HG03066 (cell line): Measurements from ENCODE around the gene CDC25C.
"Not testable (repeated sequence)": the region's sequence is repeated elsewhere in the genome, so short reads cannot be mapped to it uniquely, and the experiment has no call there.

Experiments used
- ATAC-seq: cut with Tn5 transposase; IDR thresholded peaks from one replicate; pipeline ENCODE4 v1.9.1; 2021; ENCODE audit warnings: low read depth; ENCODE audit not compliant: unreplicated experiment

The CDC25C gene

DNA sequence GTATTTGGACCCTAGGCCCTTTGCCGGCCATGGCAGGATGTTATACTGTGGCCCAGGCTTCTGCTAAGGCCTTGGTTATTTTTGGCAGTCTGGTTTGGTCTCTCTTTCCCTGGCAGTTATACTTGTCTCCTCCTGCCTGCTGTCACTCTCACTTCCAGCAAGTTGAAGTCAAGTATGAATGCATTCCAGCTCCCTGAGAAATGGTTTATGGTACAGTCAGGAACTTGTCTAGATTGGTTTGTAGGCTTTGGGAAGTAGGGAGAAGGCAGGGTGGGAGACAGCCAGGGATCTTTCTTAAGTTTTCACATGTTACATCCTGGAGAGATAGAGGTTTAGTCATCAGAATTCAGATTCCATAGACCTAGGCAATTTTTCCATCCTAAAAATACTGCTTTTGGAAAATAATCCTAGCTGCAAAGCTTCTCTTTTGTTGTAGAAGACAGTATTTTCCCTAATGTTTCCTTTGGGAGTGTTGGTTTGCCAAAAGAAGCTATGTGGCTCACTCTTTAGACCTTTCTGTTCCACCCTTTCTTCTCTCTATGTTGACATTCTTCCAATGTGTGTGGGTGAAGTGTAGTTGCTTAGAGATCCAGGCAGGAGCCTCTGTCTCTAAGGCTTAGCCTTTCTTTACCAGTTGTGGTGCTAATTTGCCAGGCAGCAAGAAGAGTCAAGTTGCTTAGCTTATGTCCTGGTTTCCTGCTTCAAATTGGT lies 18.4 kb upstream of the CDC25C start:
- no peak for ATAC-seq

DNA sequence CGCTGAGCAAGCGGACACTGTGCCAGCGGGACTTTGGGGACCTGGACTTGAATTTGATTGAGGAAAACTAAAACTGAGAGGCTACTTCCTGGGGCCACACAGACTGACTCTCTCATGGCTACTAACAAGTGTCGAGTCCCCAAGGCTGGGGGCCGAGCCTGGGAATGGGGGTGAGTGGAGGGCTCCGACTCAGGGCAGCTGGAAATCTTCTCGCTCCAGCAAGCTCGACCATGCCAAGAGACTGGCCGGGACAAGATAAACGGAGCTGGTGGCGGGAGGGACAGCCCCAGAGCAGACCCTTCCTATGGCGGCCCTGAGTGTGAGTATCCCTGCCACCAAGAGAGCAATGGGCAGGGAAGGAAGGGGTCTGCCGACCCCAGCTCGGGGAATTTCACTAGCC lies 15.3 kb upstream of the CDC25C start:
- ATAC-seq = no peak

DNA sequence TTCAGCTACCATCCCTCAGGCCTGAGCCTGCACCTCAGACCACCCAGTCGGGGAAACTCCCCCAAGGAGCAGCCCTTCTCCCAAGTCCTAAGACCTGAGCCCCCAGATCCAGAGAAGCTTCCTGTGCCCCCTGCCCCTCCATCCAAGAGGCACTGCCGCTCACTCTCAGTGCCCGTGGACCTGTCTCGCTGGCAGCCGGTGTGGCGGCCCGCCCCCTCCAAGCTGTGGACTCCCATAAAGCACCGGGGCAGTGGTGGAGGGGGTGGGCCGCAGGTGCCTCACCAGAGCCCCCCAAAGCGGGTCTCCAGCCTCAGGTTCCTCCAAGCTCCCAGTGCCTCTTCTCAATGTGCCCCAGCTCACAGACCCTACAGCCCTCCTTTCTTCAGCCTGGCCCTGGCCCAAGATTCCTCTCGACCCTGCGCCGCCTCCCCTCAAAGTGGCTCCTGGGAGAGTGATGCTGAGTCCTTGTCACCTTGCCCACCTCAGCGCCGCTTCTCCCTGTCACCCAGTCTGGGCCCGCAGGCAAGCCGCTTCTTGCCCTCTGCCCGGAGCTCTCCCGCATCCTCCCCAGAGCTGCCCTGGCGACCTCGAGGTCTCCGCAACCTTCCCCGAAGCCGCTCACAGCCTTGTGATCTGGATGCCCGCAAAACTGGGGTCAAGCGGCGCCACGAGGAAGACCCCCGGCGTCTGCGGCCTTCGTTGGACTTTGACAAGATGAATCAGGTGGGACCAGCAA lies 13.5 kb upstream of the CDC25C start:
- ATAC-seq = no peak

DNA sequence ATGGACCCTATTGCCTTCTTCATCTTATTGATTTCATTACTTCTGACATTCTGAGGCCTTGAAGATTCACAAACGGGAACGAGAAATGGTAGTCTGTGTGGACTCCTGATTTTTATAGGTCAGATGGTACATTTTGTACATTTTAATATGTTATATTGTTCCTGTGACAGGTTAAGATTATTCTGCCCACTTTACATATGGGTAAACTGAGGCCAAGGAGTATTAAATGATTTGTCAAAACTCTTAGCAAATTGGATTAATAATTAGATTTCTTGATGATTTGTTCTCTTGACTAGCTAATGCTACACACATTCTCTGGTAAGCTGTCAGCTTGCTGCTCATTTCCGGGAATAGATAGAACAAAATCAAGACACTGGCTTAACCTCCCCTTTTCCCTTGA lies 8.4 kb upstream of the CDC25C start:
- no peak for ATAC-seq

DNA sequence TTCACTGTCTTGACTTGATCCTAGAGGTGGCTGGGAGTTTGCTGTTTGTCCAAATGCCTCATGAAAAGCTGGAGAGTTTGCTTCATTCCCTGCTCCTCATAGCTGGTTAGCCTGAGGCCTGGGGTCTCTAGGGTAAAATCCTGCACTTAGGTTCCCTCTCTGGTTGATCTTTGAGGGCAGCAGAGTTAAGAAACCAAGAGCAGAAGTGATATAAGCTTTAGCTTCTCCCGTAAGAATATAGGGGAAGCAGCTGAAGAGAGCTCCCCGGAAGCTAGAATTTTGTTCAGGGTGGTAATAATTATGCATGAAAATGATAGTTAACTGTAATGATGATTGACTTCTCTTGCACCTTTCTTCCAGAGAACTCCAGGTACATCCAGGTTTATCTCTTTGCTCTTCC lies 7.9 kb upstream of the CDC25C start:
- ATAC-seq = no peak

DNA sequence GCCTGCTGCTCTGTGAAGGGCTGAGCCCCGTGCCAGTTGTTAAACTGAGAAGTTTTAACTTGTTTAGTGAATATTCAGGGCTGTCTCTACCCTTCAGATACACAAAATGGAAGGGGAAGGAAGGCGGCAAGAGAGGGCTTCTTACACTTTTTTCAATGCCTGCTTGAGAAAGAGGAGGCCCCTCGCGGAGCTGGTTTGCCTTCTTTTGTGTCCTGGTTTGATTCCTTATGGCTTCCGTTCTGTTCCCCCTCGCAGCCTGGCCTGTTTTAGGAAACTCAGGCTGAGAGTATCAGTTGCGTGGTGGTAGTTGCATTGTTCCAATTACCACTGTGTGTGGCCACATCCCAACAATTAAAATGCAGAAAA lies 7.5 kb upstream of the CDC25C start:
- no peak for ATAC-seq

DNA sequence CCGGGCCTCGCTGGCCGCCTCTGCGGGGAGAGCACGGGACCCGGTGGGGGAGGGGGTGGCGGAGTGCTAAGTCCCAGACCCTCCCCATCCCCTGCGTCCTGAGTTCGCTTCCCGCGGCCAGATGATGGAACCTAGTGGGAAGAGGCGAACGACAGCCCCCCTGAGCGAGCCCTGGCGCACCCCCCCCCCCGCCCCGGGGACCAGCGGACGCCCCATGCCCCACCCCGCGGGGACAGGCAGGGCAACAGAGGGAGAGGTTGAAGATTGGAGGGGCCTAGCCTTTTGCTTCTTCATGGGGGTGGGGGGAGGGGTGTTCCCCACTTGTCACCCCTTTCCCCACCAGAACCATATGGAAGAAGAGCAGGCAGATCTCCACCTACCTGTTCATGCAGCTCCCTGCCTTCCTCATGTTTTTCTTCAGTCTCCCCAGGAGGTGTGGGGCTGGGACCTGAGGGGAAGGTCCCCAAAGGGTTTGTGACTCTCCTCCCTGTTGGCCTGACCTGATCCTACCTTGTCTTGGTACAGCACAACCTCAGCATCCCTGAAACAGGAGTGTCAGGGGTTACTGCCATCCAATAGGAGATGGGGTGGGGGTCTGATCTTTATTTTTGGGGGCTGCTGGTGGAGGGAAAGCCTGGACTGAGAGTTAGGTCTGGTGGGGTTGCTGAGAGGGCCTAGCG lies 6.9 kb upstream of the CDC25C start:
- ATAC-seq = no peak

DNA sequence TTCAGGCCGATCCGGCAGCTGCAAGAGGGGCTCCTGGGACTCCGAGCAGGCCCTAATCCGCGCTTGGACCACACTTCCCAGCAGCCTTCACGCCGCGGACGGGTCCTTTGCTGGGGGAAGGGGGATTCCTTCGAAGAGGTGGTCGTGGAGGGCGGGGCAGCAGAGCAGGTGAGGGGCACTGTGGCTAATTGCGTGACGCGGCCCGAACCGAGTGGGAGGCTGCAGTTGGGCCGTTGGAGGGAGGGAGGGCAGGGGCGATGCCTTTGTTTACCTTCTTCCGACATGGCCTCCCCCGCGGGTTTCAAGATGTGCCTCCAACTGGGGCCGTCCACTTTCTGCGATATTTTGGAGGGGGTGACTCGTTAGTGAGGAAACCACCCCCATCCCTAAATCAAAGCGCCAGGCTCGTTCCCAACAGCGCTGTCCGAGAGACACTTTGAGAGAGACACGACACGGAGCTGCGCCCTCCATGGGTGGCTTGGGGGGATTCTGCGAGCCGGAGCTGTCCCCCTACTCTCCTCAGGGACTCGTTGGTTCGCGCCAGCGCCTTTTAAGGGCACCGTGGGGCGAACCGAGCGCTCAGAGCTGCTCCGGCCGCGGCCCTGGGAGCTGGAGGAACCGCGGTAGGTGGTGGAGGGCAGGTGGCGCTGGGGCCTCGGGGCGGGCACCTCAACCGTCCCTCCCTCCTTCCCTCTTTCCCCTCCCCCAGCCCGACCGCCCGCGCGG lies 6.2 kb upstream of the CDC25C start, which contains the start of gene FAM53C:
FAM53C (plus strand) TSS at position 582 of the 726 bp plus-strand sequence. CDS start 3,070 bp downstream, outside the sequence.
- peak; percentile 82 for ATAC-seq

DNA sequence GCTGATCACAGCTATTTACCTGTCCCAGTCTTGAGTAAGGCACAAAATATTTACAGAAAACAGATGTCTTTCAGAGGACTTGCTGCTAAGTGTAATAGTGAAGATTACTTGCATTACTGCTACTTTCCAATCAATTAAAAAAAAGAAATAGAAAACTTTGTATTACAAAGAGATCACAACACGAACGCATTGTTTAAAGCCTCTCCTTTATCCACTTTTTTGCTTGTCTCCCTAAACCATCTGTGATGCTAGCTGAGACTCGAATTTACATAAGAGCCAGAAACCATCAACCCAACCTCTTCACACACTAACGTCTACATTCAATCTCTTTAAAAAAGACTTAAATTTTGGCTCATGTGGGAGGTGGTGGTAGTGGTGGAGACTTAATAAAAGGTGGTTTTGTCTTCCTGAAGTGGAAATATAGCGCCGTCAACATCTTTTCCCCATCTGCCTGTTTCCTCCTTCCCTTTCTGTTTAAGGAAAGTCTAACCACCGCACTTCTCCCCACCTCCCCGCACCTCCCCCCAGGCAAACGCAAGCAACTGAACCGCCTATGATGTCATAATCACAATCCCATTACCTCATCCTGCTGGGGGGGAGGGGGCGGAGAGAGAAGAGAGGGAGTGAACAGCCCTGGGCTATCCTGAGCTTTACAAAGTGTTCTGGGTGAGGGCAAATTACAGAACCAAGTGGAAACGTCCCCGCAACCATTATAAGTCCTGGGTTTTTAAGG lies 5.5 kb upstream of the CDC25C start:
- ATAC-seq = peak; percentile 9

DNA sequence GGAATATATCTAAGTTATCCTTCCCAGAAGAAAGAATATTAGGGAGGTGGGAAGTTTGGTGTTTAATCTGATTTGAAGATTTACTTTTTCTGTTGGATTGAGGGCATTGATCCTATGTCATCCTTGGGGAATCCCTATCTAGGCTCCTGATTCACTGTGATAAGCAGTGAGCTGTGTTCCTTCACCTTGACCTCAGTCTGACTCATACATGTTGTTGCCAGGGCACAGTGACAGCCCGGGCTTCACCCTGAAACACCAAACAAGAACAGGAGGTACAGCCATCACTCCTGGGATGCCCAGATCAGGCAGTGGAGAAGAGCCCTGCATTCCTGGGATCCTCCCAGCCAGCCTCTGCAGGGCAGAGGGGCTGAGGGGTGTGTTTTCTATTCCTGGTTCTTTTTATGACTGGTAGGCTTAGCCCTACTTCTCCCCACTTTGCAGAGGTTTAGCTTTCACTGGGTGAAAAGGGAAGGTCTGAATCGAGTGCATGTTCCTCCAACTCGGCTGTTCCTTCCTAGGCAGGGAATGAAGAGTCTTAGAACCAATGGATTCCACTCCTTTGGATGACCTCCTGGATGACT lies 3.4 kb upstream of the CDC25C start:
- no peak for ATAC-seq

DNA sequence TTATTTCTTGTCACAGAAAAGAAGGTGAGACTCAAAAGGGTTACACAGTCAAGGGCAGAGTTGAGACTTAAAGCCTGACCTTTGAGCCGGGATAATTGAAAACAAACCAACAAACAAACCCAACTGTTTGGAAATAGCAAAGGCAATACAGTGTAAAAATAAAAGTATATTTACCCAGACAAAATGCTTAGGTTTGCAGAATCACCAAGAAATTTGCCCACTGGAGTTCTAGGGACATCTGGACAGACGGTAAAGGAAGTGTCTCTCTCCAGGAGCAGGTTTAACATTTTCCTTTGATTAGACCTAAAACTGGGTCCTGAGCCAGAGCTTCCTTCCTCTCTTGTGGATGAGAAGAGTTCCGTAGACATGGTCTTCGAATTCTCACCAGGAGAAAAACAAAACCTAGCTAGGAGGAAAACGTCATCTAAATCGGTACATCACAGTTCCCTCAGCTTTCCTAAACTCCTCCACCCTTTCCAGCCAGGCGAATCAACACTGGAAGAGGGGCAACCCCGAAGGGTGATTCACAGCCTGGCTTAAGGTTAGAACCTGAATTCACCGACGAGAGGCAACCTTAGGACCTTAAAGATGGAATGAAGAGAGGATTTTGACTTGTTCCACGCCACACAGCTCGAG lies 673 bp downstream of the CDC25C start:
- ATAC-seq = no peak

DNA sequence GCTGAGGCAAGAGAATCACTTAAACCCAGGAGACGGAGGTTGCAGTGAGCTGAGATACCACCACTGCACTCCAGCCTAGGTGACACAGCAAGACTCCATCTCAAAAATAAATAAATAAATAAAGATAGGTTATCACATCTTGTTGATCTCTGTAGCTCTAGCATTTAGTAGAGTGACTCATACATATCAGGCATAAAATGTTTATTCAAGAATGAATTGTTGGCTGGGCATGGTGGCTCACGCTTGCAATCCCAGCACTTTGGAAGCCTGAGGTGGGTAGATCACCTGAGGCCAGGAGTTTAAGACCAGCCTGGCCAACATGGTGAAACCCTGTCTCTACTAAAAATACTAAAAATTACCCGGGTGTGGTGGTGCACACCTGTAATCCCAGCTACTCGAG lies 13.4 kb downstream of the CDC25C start:
- ATAC-seq = not testable (repeated sequence)

DNA sequence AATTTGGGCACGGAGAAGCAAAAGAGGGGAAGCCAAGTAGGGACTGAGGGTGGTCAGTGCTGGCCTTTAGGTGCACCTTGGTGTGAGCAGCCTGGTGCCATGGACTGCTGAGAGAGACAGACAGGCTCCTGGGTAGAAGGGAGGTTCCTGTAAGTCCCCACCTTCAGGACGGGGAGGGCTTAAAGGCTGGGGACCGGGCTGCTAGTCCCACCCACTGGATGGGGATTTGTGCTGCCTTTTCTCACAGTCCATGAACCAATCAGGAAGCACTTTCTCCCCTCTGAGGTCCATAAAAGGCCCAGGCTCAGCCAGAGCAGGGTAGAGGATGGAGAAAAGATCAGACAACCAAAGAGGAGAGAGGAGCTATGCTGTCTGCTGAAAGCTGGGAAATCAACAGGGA lies 15.2 kb downstream of the CDC25C start:
- ATAC-seq = no peak

DNA sequence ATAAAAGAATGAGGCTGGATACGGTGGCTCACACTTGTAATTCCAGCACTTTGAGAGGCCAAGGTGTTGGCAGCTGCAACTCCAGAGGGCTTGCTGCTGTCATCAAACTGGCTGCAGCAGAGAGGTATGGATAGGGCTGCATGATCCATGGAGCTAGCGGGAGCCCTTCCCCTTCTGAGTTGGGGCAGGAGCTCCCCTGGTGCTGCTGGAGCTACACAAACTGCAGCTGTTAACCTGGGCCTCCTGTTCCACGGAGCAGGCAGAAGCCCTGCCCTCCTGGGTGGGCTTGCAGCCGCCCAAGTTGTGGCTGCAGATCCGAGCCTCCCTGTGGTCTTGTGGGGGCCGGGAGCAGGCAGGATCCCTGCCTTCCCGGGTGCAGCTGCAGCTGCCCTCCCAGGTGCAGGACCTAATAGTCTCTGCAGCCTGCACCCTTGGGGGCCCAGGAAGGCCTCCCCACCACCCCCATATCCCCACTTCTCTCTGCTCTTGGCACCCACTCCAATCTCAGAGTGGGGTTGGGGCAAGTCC lies 15.8 kb downstream of the CDC25C start:
- ATAC-seq = no peak

DNA sequence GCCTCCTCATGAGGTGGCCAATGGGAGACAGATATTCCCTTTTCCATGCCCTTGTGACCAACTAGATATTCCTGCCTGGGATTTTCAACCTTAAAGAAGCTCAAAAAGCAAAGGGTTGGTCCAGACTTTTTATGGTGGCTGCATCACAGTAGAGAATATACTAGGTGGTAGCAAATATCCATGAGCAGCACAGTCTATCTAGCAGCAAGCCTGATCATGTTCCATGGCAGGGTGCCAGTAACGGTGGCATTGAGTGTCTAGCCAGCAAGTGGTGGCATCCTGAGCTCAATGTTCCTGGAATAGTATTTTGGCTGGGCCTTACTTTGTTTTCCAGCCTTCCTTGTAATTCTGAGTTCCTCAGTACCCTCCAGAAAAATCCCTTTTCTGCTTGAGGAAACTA lies 25.8 kb downstream of the CDC25C start:
- ATAC-seq = no peak

DNA sequence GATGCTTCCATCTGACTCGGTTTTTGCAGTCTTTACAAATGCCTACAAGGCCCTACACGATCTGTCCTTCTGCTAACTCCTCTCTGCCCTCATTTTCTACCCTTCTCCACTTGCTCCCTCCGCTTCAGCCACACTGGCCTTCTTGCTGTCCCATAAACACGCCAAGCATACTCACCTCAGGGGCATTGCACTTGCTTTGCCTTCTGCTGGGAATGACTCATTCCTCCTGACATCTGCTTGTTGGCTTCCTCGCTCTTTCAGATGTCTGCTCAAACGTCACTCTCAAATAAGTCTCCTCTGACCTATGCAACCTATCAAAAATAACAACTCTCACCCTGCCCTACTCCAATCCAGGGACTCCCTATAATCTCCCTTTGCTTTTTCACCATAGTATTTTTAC lies 28.2 kb downstream of the CDC25C start:
- no peak for ATAC-seq

DNA sequence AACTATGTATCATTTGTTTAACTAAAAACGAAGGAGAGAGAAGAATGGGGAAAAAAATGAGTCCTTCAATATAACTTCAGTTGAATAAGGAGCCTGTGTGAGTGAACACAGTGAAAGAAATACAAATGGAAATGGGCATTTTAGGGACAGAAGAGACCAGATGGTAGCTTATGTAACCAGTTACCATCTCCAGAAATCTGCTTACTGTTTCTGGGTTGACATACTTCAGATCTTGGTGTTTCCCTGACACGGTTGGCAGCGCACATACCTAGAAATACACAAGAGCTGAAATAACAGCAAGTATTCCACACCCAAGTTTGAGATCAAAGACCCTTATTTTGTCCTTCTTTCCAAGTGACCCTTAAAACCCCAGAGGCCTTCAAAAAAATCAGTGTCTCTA lies 42.3 kb downstream of the CDC25C start:
- ATAC-seq = no peak

DNA sequence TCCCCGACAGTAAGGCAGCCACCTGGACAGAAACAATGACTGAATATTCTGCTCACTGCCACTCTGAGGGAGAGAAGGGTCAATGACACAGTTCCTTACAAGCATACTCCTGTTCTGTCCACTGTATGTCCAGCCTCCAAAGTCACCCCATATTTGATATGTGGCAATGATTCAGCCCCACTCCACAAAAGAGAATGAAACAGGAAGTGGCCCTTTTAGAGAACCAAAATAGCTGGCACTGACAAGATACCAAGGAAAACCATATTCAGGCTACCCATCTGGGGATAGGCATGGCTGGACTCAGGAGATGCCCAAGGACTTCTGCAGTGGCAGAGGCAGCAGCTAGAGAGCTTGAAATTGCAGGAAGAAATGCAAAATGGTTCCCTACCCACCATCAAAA lies 44.4 kb downstream of the CDC25C start:
- no peak for ATAC-seq
